Activated CD4-positive, alpha-beta T cell treated with anti-CD3 and anti-CD28 coated beads for 24 hours (primary cell): ENCODE measurements around the gene GRID1.

Experiments used
- DNase-seq, 2 donors: peaks; one replicate each; pipeline ENCODE4 v3.0.0-alpha.2; 2020; ENCODE audit warnings: low read depth in 2 of 2

GRID1 gene

GRCh38 chr10:86267286-86268195 lies 99.1 kb downstream of the GRID1 start:
- DNase-seq, result no peak

DNA sequence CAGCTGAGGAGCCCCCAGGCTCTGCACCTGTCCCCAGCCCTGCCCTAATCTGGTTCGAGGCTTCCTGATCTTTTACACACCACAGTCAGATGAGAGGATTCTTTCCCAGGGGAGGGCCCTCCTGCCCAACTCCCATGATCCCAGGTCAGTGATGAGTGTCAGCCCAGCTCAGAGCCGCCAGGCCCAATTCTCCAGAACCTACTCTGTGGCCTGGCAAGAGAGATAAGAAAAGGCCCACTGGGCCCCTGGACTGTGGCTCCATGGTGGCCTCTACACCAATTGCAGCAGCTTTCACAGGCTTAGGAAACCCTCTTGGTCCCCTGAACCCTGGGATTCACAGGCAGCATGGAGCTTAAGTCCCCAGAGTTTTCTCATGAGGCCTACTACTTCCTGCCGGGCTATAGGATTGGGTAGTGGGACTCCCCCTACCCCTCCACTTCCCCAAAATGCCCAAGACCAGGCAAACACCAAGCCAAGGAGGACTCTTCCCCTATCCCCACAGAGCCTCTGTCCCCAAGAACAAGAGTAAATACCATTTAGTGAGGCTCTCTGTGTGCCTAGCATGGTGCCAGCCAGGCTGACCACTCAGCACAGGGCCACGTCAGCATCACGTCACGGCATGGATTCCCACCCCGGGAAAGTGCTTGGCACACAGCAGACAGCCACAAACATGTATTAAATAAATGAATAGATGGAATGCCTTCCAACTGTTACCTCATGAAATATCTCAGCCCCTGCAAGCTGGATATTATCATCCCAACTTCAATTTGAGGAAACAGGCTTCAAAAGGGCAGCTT lies 100.0 kb downstream of the GRID1 start:
- DNase-seq, result no peak

DNA sequence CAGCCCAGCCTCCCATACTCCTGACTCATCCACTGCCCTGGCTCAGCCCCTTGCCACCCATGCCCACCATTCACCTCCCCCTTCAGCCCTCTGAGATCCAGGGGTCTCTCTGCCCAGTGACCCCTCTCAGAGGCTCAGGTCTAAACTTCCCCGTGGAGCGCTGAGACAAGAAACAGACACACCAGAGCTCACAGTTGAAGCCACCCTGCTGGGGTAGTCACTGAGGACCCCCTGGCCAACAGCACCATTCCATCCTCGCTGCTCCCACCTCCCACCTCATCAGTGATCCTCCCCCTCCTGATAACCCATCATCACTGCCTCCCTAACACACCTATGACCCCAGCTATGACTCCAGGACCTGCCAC lies 100.7 kb downstream of the GRID1 start:
- DNase-seq, result no peak

DNA sequence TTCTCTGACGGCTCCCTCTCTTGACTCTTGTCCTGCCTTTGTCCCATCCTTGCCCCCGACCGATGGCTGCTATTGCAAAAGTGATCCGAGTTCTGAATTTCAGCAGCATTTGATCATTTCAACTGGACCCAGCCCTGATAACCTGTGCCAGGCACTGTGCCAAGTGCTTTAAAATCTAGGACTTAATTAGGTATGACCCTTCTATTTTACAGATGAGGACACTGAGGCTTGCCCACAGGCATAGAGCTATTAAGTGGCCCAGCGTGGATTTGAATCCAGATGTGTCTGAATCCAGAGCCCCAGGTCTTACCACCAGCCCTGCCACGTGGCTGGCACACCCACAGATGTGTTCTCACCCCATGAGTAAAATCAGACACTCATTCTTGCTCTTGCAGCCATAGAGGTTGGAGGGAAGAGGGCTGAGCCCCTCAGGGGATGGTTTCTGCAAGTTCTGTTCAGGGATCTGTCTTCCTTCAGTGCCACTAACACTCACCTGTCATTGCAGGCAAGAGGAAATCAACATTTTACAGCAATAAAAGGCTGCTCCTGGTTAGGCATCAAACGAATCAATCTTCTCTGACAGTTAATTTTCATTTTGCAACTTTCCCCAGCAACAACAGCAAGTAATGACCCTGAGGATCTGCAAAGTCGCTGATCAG lies 101.2 kb downstream of the GRID1 start:
- DNase-seq, result no peak

- DNase-seq, result no peak
These were observed 101.9 kb downstream of the GRID1 start for GRCh38 chr10:86264481-86265231.

GRCh38 chr10:86263907-86264306 lies 102.7 kb downstream of the GRID1 start:
- no peak for DNase-seq

DNA sequence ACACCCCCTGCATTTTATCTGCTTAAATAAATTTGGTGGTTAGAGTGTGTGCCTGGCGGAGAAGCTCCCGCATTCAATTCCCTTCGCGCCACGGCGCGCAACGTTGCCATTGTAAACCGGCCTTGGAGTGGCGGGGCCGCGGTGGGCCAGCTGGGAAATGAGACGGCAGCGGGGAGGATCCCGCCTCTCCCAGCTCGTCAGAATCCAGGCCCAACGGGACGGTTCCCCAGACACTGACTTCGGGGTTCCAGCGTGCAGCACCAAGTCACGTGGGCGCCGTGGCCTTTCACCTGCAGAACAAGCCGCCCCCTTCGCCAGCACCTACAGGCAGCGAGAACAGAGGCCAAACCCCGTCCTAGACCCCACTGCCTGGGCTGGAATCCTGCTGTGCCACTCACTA lies 103.4 kb downstream of the GRID1 start:
- no peak for DNase-seq

- no peak for DNase-seq
These were observed 103.9 kb downstream of the GRID1 start for GRCh38 chr10:86262688-86263181.

- no peak for DNase-seq
These were observed 104.5 kb downstream of the GRID1 start for GRCh38 chr10:86261941-86262687.

GRCh38 chr10:86261470-86261869 lies 105.1 kb downstream of the GRID1 start:
- DNase-seq, result no peak

DNA sequence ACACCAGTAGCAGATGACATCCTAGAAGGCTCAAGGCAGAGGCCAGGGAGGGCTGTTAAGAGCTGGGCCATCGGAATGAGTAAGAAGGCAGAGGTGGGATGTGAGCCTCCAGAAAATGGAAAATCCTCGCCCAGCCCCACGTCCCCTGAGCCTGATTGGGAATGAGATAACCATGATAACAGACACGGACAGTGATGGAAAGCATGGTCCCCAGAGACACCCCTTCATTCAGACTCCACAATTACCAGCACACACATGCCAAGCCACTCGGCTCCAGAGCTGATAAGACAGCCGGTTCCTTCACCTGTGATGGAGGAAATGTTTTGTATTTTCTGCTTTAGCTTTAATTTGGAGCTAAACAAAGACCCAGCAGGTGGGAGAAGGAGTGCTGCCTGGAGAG lies 106.0 kb downstream of the GRID1 start:
- no peak for DNase-seq

- DNase-seq, result no peak
These were observed 106.6 kb downstream of the GRID1 start for GRCh38 chr10:86259901-86260562.

- DNase-seq, result no peak
These were observed 107.7 kb downstream of the GRID1 start for GRCh38 chr10:86258941-86259340.

- DNase-seq, result no peak
These were observed 108.1 kb downstream of the GRID1 start for GRCh38 chr10:86258499-86258898.

- no peak for DNase-seq
These were observed 108.9 kb downstream of the GRID1 start for GRCh38 chr10:86257683-86258082.

GRCh38 chr10:86256690-86257315 lies 109.8 kb downstream of the GRID1 start:
- no peak for DNase-seq

- DNase-seq, result no peak
These were observed 111.0 kb downstream of the GRID1 start for GRCh38 chr10:86255405-86256251.

GRCh38 chr10:86254526-86255174 lies 111.9 kb downstream of the GRID1 start:
- no peak for DNase-seq
